Activated CD8-positive, alpha-beta memory T cell treated with anti-CD3 and anti-CD28 coated beads for 4 hours (primary cell): ENCODE data around the gene LAP3.
A peak's percentile ranks its signal among the peaks of the same experiment; 100 is the strongest.
"Not testable (repeated sequence)": the region's sequence is repeated elsewhere in the genome, so short reads cannot be mapped to it uniquely, and the experiment has no call there.

Source experiments
- DNase-seq, 2 donors: peaks; one replicate each; pipeline ENCODE4 v3.0.0-alpha.2; 2020; ENCODE audit warnings: low read depth in 2 of 2

Gene LAP3

DNA sequence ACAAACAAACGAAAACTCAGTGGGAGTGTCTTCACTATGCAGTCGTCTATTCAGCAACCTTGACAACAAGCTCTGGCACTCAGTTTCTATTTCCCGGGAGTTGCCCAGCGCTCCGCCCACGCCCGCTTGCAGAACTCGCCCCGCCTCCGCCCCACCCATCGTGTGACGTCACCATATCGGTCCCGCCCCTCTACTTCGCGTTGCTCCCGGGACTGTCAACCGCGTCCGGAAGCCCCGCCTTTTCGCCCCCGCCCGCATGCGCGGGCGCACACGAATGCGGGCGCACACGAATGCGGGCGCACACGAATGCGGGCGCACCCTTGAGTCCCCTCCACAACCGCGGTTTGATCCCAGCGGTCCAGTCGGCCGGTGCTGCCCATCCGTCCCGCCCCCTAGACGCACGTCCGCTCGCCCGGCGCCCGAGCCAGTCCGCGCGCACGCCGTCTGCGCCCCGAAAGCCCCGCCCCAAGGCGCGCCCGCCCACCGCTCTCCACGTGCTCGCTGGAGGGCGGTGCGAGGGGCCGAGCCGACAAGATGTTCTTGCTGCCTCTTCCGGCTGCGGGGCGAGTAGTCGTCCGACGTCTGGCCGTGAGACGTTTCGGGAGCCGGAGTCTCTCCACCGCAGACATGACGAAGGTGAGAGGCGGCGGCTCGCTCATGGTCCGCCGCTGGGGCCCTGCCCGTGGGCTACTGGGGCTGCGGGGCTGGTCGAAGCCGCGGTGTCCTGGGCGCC lies at the start of gene LAP3:
Gene LAP3, plus strand, starts transcription at position 267 of the 733 bp plus-strand sequence. Its CDS starts 268 bp downstream, at position 535.
- DNase-seq = peak; percentile 98 to 99

DNA sequence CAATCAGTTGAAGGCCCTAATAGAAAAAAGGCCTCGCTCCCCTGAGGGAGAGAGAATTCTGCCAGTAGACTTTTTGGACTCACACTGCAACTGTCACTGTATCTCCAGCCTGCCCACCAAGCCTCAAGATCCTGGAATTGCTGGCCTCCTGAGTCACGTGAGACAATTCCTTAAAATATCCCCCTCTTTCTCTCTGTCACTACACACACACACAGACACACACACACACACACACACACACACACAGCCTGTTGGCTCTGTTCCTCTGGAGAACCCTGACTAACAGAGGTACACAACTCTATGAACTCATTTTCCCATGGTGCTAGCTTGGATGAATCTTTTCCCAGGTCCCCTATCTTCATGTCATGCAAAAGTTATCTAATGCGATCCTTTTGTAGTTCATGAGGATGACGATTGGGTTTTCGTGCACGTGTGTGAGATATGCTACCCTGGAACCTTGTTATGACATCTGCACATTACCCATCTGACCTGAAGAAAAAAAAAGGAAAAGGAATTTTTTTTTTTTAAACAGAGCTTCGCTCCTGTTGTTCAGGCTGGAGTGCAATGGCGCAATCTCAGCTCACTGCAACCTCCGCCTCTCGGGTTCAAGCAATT lies 48.3 kb upstream of the LAP3 start:
- DNase-seq = no peak

- no peak for DNase-seq
These were observed 45.3 kb upstream of the LAP3 start for GRCh38 chr4:17531538-17532285.

- no peak for DNase-seq
These were observed 42.3 kb upstream of the LAP3 start for GRCh38 chr4:17534705-17535104.

GRCh38 chr4:17535242-17535641 lies 41.8 kb upstream of the LAP3 start:
- no peak for DNase-seq

DNA sequence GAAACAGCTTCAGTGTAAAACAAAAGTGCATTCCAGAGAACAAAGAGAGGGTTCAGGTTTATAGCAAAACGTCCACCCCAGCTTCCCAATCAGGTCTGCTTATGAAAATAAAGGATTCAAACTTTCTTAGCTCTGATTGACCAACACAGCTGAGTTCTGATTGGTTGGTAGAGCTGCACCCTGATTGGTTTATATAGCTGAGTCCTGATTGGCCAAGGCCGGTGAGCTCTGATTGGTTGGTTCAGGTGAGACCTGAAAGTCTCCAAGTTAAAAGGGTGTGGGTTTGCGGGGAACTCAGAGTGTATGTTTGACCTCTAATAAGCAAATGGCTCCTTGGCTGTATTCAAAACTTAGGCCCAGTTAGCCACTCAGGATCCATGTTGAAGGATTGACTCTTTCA lies 41.1 kb upstream of the LAP3 start:
- no peak for DNase-seq

GRCh38 chr4:17537060-17537459 lies 39.9 kb upstream of the LAP3 start:
- not testable (repeated sequence) for DNase-seq

DNA sequence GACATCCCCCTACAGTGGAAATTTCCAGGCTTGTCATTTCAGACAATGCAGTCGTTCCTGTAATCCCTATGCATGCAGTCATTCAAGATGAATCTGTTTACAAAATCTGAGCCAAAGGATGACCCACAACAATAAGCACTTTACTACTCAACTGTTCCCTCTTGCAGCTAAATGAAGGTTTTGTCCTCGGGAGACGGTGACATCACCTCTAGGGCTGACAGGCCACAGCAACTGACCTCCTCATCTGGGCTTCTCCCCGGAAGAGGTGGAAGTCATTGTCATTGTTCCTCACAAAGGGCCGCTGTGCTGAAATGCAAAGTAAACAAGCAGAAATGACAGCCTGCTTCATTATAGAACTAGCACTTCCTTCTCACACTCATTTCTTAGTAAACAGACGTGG lies 32.8 kb upstream of the LAP3 start:
- no peak for DNase-seq

GRCh38 chr4:17544831-17545234 lies 32.2 kb upstream of the LAP3 start:
- DNase-seq = no peak

GRCh38 chr4:17545374-17546140 lies 31.4 kb upstream of the LAP3 start:
- no peak for DNase-seq

- DNase-seq = no peak
These were observed 30.8 kb upstream of the LAP3 start for GRCh38 chr4:17546222-17546621.

- no peak for DNase-seq
These were observed 30.3 kb upstream of the LAP3 start for GRCh38 chr4:17546678-17547077.

GRCh38 chr4:17550549-17550948 lies 26.4 kb upstream of the LAP3 start:
- DNase-seq = no peak

- DNase-seq = no peak
These were observed 24.6 kb upstream of the LAP3 start for GRCh38 chr4:17552427-17552826.

DNA sequence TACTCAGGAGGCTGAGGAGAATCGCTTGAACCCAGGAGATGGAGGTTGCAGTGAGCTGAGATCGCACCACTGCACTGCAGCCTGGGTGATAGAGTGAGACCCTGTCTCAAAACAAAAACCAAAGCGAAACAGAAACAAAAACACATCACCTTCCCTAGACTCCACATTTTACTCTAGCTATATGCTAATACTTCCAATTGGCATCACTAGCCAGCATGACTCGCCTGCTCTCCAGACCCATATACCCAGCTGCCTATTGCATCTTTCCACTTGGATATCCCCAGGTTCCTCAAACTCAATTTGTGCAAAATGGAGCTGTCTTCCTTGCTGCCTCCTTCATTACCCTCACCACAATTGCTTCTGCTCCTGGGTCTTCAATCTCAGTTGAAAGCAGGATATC lies 22.4 kb upstream of the LAP3 start:
- DNase-seq = no peak

DNA sequence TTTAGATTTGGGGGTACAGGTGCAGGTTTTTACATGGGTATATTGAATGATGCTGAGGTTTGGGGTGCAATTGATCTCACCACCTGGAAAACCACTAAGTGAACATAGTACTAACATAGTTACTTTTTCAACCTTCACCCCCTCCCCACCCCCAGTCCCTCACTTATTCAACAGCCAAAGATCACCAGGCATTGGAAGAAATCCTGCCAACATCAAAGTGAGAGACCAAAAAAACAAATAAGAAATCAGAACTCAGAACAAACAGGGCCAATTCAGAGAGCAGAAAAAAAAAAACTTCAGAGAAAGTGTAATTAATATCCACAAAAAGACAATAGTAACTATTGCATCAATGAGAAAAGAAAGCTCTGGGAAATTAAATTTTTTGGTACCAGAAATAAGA lies 20.5 kb upstream of the LAP3 start:
- DNase-seq = no peak

- no peak for DNase-seq
These were observed 19.1 kb upstream of the LAP3 start for GRCh38 chr4:17557880-17558279.

- no peak for DNase-seq
These were observed 17.9 kb upstream of the LAP3 start for GRCh38 chr4:17558941-17559708.

DNA sequence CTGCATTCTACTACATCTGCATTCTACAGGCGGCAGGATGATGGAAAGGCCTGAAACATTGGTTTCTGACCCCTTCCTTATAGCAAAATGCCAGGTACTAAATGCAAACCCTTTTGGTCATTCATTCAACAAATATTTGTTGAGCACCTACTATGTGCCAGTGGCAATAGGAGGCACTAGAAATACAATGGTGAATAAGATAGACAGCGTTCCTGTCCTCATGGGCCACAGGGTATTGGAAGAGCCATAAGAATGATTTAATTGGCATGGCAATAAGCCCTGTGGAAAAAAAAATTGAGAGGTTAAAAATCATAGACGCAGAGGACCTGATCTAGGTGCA lies 17.3 kb upstream of the LAP3 start:
- DNase-seq = no peak

DNA sequence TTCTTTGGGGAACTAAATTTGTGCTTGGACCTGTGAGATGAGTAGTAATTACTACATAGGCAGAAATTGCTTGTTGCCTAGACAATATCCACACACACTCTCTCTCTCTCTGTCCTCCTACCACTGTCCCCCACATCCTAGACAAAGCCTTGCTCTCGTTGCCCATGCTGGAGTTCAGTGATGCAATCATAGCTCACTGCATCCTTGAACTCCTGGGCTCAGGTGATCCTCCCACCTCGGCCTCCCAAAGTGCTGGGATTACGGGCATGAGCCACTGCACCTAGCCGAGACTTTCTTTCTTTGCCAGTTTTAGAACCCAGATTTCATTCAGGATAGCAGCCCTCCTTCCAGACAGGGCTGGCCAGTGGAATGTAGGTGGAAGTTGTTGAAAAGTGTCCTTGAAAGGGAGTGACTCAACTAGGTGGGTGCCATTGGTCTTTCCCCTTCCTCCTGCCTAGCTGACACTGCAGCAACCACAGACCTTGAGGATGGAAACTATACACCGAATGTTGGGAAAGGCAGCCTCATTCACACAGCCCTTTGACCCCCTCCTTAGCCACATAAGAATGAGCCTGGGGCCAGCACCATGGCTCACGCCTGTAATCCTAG lies 16.8 kb upstream of the LAP3 start:
- no peak for DNase-seq
